Gastrocnemius medialis (tissue), 4 donors: ENCODE results near the gene RPL34.

Experiments
- CTCF ChIP-seq, 5 experiments: fragments of 450-650 bp in 3 of 5; fragments of 200-600 bp in 2 of 5; sonication (generic) in 2 of 5; IDR thresholded peaks in 4 of 5; conservative IDR thresholded peaks in 1 of 5; 1 replicate in 4 of 5; 2 replicates in 1 of 5; pipeline ENCODE4 v1.5.1; 2016 to 2019; ENCODE audit warnings: antibody characterized with exemption in 5 of 5, mild to moderate bottlenecking in 3 of 5, moderate library complexity in 3 of 5
- POLR2A ChIP-seq, 2 donors: fragments of 450-650 bp; IDR thresholded peaks; one replicate each; pipeline ENCODE4 v1.6.1; 2017; ENCODE audit warnings: antibody characterized with exemption in 2 of 2, mild to moderate bottlenecking in 2 of 2, moderate library complexity in 2 of 2

- TF ChIP-seq CTCF (IDR thresholded peaks at IDR 0.05 in 4 of 5, conservative IDR thresholded peaks at IDR 0.05 in 1 of 5) (no peak), POLR2A (IDR thresholded peaks at IDR 0.05) (no peak)
These were observed 14.8 kb downstream of the RPL34 start for GRCh38 chr4:108635070-108635655.
